ENCODE results near the gene TMEM132C. TPM values are rescaled to one million over a fixed set of nuclear protein-coding genes. Genes with fewer than 3 reads are reported as not detected.

Gene TMEM132C
- total RNA-seq, 1 donor from 2014 or later, result 3.9 TPM

- Histone ChIP-seq H3K27me3 (no peaks in the 10 kb centered on the region), H3K36me3 (no peaks in the 10 kb centered on the region), H3K79me2 (ENCODE audit: low read depth) (no peaks in the 10 kb centered on the region), H3K4me1 (no peaks in the 10 kb centered on the region), H3K9me3 (ENCODE audit: low read depth) (no peaks in the 10 kb centered on the region), H3K4me2 (no peak overlapping the region), H3F3A (ENCODE audit: low read depth) (no peaks in the 10 kb centered on the region), H3K27ac (no peak overlapping the region), H3K9ac (no peak overlapping the region), H3K4me3 (no peak overlapping the region), H2AFZ (replicated peaks) (no peak overlapping the region), H4K20me1 (ENCODE audit: low read depth) (no peaks in the 10 kb centered on the region)
- Mint-ChIP-seq H3K4me3 (no peak overlapping the region), H3K9me3 (no peaks in the 10 kb centered on the region), H3K27ac (no peak overlapping the region), H3K36me3 (peaks cover 44% of the 10 kb centered on the region), H3K4me1 (no peaks in the 10 kb centered on the region), H3K27me3 (ENCODE audit: insufficient read depth, low read depth) (peaks cover 4% of the 10 kb centered on the region)
- no peak for DNase-seq (ENCODE audit: low spot score)
- TF ChIP-seq CTCF (IDR thresholded peaks at IDR 0.05) (no peak), EZH2phosphoT487 (IDR thresholded peaks at IDR 0.05) (no peak), EZH2 (IDR thresholded peaks at IDR 0.05) (no peak)
Observed at GRCh38 chr12:128694445-128694844, 427.5 kb downstream of the TMEM132C start.

- no peaks in the 10 kb centered on the region for H3K9me3 ChIP-seq (ENCODE audit: low read depth)
- H3K27ac ChIP-seq, result no peak overlapping the region
- no peaks in the 10 kb centered on the region for H3F3A ChIP-seq (ENCODE audit: low read depth)
- H3K27ac Mint-ChIP-seq, result no peak overlapping the region
- TF ChIP-seq EZH2 (IDR thresholded peaks at IDR 0.05), result no peak
- no peak for TF ChIP-seq CTCF (IDR thresholded peaks at IDR 0.05)
- TF ChIP-seq EZH2phosphoT487 (IDR thresholded peaks at IDR 0.05), result no peak
- DNase-seq (ENCODE audit: low spot score), result no peak
- H3K4me3 ChIP-seq, result no peak overlapping the region
- no peaks in the 10 kb centered on the region for H3K36me3 ChIP-seq
- no peaks in the 10 kb centered on the region for H3K27me3 ChIP-seq
- H3K4me1 Mint-ChIP-seq, result no peaks in the 10 kb centered on the region
- H3K4me1 ChIP-seq, result no peaks in the 10 kb centered on the region
- H4K20me1 ChIP-seq (ENCODE audit: low read depth), result no peaks in the 10 kb centered on the region
- H3K9me3 Mint-ChIP-seq, result no peaks in the 10 kb centered on the region
- H3K27me3 Mint-ChIP-seq (ENCODE audit: insufficient read depth, low read depth), result peaks cover 4% of the 10 kb centered on the region
- no peak overlapping the region for H2AFZ ChIP-seq (replicated peaks)
- H3K36me3 Mint-ChIP-seq, result peaks cover 52% of the 10 kb centered on the region
- H3K4me3 Mint-ChIP-seq, result no peak overlapping the region
- H3K4me2 ChIP-seq, result no peak overlapping the region
- H3K79me2 ChIP-seq (ENCODE audit: low read depth), result no peaks in the 10 kb centered on the region
- no peak overlapping the region for H3K9ac ChIP-seq
Observed at GRCh38 chr12:128695697-128696096, 428.7 kb downstream of the TMEM132C start.

- H3K4me1 ChIP-seq, result peaks cover 5% of the 10 kb centered on the region
- H3K36me3 ChIP-seq, result no peaks in the 10 kb centered on the region
- DNase-seq (ENCODE audit: low spot score), result no peak
- no peak overlapping the region for H3K9ac ChIP-seq
- H3K9me3 ChIP-seq (ENCODE audit: low read depth), result no peaks in the 10 kb centered on the region
- Mint-ChIP-seq H3K9me3 (no peaks in the 10 kb centered on the region), H3K4me1 (no peaks in the 10 kb centered on the region), H3K27ac (no peak overlapping the region), H3K4me3 (no peak overlapping the region), H3K27me3 (ENCODE audit: insufficient read depth, low read depth) (peaks cover 4% of the 10 kb centered on the region), H3K36me3 (peaks cover 67% of the 10 kb centered on the region)
- H2AFZ ChIP-seq (replicated peaks), result no peak overlapping the region
- no peaks in the 10 kb centered on the region for H3K79me2 ChIP-seq (ENCODE audit: low read depth)
- no peak overlapping the region for H3K4me2 ChIP-seq
- H4K20me1 ChIP-seq (ENCODE audit: low read depth), result no peaks in the 10 kb centered on the region
- no peak overlapping the region for H3K27ac ChIP-seq
- TF ChIP-seq EZH2phosphoT487 (IDR thresholded peaks at IDR 0.05) (no peak), CTCF (IDR thresholded peaks at IDR 0.05) (no peak), EZH2 (IDR thresholded peaks at IDR 0.05) (no peak)
- no peaks in the 10 kb centered on the region for H3F3A ChIP-seq (ENCODE audit: low read depth)
- H3K4me3 ChIP-seq, result no peak overlapping the region
- no peaks in the 10 kb centered on the region for H3K27me3 ChIP-seq
Observed at GRCh38 chr12:128698301-128698972, 431.5 kb downstream of the TMEM132C start.
